ENCODE data around the gene PDE10A. TPM values are rescaled to one million over a fixed set of nuclear protein-coding genes. Genes with fewer than 3 reads are reported as not detected.

The PDE10A gene
- total and polyA plus RNA-seq, 2 of the 13 experiments (the other 11 are each of a cell fraction or from before 2014, with no cell fraction given), result not detected

DNA sequence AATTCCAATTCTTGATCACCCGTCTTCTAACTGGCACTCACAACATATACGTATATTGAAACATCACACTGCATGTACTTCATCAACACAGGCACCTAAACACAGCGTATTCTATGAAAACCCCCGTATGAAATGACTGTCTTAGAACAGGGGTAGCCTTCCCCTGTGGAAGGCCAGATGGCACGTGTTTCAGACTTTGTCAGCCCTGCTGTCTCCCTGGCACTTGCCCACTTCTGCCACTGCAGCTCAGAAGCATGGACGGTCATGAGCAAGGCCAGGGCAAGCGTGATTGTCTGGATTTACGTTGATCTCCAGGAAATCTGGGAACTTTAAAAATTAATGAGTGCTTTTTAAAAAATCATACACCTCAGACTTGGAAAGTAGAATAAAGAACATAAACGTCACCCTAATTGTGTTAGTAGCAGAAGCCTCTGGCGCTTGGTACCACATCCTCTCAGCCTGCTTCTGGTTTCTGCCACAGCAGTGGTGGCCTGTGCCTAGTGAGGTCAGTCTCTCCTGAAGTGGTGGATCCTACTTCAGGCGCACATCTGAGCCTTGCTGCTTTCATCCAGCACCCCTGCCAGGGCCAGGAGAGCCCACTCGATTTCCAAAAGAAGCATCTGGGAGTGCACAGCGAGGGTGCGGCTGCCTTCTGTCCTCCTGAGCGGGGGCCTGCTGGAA is 18.3 kb downstream of the PDE10A start:
- no peaks in the 10 kb centered on the region for H3K79me2 ChIP-seq (ENCODE audit: insufficient read depth, low read length)
- ATAC-seq, result no peak
- H2AFZ ChIP-seq (ENCODE audit: low read length), result no peak overlapping the region
- POLR2A ChIA-PET, result no interaction called here
- no peak overlapping the region for H3K9ac ChIP-seq (ENCODE audit: insufficient read depth, low read depth, low read length)
- no peak overlapping the region for H3K27ac ChIP-seq (ENCODE audit: extremely low read length, insufficient read depth, low read length)
- no peak for DNase-seq (ENCODE audit: low spot score)
- no TSS peak for BruUV-seq (replicated peaks)
- no peaks in the 10 kb centered on the region for H3K4me1 ChIP-seq (ENCODE audit: insufficient read depth, low read length)
- no peaks in the 10 kb centered on the region for H3K9me3 ChIP-seq (ENCODE audit: low read length)
- CTCF ChIA-PET (ENCODE audit: low intra/inter-chr PET ratio, low total read pairs), result no interaction called here
- in situ Hi-C loops (cut with HindIII; ENCODE audit: extremely low pct_ligation_motif_present, low pct_unique_long_range_greater_than_20kb), result no loop called here
- WGBS (ENCODE audit: low lambda C conversion rate), result 28% methylated on average over 14 of the region's 15 CpGs
- no peaks in the 10 kb centered on the region for H4K20me1 ChIP-seq (ENCODE audit: insufficient read depth, low read length)
- intact Hi-C loops (cut with micrococcal nuclease; ENCODE audit: unreplicated experiment), result no loop called here
- no peak for FAIRE-seq
- no peak overlapping the region for H3K4me3 ChIP-seq (replicated peaks in 1 of 3; ENCODE audit: insufficient read depth in 1 of 3, low read depth in 2 of 3, low read length in 3 of 3)
- H3K4me2 ChIP-seq (ENCODE audit: low read depth, low read length), result no peak overlapping the region
- H3K27me3 ChIP-seq (ENCODE audit: control insufficient read depth in 1 of 2, insufficient read depth in 2 of 2, low read length in 2 of 2), result peaks cover 0 to 40% of the 10 kb centered on the region in 2 experiments
- no peaks in the 10 kb centered on the region for H3K36me3 ChIP-seq (replicated peaks in 1 of 2; ENCODE audit: control insufficient read depth in 1 of 2, insufficient read depth in 2 of 2, low read length in 2 of 2)
- TF ChIP-seq KLF11 (CRISPR knock-in tag; IDR thresholded peaks at IDR 0.05), result no peak
- TF ChIP-seq, protein P1, sequence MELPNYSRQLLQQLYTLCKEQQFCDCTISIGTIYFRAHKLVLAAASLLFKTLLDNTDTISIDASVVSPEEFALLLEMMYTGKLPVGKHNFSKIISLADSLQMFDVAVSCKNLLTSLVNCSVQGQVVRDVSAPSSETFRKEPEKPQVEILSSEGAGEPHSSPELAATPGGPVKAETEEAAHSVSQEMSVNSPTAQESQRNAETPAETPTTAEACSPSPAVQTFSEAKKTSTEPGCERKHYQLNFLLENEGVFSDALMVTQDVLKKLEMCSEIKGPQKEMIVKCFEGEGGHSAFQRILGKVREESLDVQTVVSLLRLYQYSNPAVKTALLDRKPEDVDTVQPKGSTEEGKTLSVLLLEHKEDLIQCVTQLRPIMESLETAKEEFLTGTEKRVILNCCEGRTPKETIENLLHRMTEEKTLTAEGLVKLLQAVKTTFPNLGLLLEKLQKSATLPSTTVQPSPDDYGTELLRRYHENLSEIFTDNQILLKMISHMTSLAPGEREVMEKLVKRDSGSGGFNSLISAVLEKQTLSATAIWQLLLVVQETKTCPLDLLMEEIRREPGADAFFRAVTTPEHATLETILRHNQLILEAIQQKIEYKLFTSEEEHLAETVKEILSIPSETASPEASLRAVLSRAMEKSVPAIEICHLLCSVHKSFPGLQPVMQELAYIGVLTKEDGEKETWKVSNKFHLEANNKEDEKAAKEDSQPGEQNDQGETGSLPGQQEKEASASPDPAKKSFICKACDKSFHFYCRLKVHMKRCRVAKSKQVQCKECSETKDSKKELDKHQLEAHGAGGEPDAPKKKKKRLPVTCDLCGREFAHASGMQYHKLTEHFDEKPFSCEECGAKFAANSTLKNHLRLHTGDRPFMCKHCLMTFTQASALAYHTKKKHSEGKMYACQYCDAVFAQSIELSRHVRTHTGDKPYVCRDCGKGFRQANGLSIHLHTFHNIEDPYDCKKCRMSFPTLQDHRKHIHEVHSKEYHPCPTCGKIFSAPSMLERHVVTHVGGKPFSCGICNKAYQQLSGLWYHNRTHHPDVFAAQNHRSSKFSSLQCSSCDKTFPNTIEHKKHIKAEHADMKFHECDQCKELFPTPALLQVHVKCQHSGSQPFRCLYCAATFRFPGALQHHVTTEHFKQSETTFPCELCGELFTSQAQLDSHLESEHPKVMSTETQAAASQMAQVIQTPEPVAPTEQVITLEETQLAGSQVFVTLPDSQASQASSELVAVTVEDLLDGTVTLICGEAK (IDR thresholded peaks at IDR 0.05), result no peak
- TF ChIP-seq, protein P1 (CRISPR knock-in tag; IDR thresholded peaks at IDR 0.05), result no peak
- TF ChIP-seq ZNF605 (CRISPR knock-in tag; IDR thresholded peaks at IDR 0.05), result no peak
- TF ChIP-seq ZNF331 (CRISPR knock-in tag; IDR thresholded peaks at IDR 0.05), result no peak
- TF ChIP-seq, protein P2, sequence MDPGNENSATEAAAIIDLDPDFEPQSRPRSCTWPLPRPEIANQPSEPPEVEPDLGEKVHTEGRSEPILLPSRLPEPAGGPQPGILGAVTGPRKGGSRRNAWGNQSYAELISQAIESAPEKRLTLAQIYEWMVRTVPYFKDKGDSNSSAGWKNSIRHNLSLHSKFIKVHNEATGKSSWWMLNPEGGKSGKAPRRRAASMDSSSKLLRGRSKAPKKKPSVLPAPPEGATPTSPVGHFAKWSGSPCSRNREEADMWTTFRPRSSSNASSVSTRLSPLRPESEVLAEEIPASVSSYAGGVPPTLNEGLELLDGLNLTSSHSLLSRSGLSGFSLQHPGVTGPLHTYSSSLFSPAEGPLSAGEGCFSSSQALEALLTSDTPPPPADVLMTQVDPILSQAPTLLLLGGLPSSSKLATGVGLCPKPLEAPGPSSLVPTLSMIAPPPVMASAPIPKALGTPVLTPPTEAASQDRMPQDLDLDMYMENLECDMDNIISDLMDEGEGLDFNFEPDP (CRISPR knock-in tag; conservative IDR thresholded peaks at IDR 0.05), result no peak
- no peak for TF ChIP-seq LCORL (IDR thresholded peaks at IDR 0.05)
- no peak for TF ChIP-seq LCORL (CRISPR knock-in tag; IDR thresholded peaks at IDR 0.05)
- TF ChIP-seq ESRRA (CRISPR knock-in tag; IDR thresholded peaks at IDR 0.05; ENCODE audit: low read depth), result no peak
- no peak for TF ChIP-seq ZNF878 (CRISPR knock-in tag; IDR thresholded peaks at IDR 0.05)
- no peak for TF ChIP-seq ZNF354B (CRISPR knock-in tag; IDR thresholded peaks at IDR 0.05)
- no peak for TF ChIP-seq SIN3B (IDR thresholded peaks at IDR 0.05; ENCODE audit: low read length)

Measured in HepG2 (cell line).